Mammary epithelial cell (primary cell): ENCODE measurements around the gene DUOX2.

ENCODE experiments used
- CTCF ChIP-seq, 2 donors: IDR thresholded peaks in 1 of 2; conservative IDR thresholded peaks in 1 of 2; 2 replicates each; pipeline ENCODE4 v1.5.1; 2011 to 2012; ENCODE audit warnings: inconsistent platforms in 2 of 2, low read length in 2 of 2, mild to moderate bottlenecking in 2 of 2, control low read depth in 1 of 2, low read depth in 1 of 2; ENCODE audit not compliant: insufficient read depth in 1 of 2; ENCODE audit errors: extremely low read depth in 1 of 2
- EZH2 ChIP-seq: IDR thresholded peaks from 2 replicates; pipeline ENCODE4 v1.6.1; 2012; ENCODE audit warnings: low read length, inconsistent platforms, borderline replicate concordance

- TF ChIP-seq CTCF (conservative IDR thresholded peaks at IDR 0.05 in 1 of 2, IDR thresholded peaks at IDR 0.05 in 1 of 2; ENCODE audit: extremely low read depth in 1 of 2, insufficient read depth in 1 of 2, low read depth in 1 of 2, low read length in 2 of 2) (no peak), EZH2 (no peak)
Measured at GRCh38 chr15:45150997-45151396, 37.0 kb upstream of the DUOX2 start.
